WTC11 (cell line): ENCODE measurements around the gene PHTF2. TPM values are rescaled to one million over a fixed set of nuclear protein-coding genes. Genes with fewer than 3 reads are reported as not detected.

ENCODE experiments used
- ATAC-seq: fragments of 200-7000 bp; cut with Tn5 transposase; 2 replicates; pipeline ENCODE4 v1.10.0; 2021; ENCODE audit warnings: mild to moderate bottlenecking, moderate library complexity
- CTCF ChIA-PET: fragments of 300-600 bp; sonication (Branson Sonifier 250); formaldehyde crosslinking; loops from one replicate; lab custom pipeline; 2021; ENCODE audit warnings: antibody characterized with exemption; lab: Charles Lee
- POLR2A ChIA-PET: fragments of 350-600 bp; sonication (Branson Sonifier 250); formaldehyde crosslinking; loops from one replicate; lab custom pipeline; 2021; ENCODE audit warnings: antibody characterized with exemption; lab: Charles Lee
- DNase-seq: peaks from one replicate; pipeline ENCODE4 v3.0.0; 2021; ENCODE audit warnings: low spot score
- H3K27ac Mint-ChIP-seq: 2 replicates; pipeline ENCODE4 v1.8.0; 2021; ENCODE audit warnings: mixed read lengths
- H3K27me3 Mint-ChIP-seq: 2 replicates; pipeline ENCODE4 v1.8.0; 2021; ENCODE audit warnings: low read depth, mild to moderate bottlenecking, moderate library complexity, mixed read lengths
- H3K36me3 Mint-ChIP-seq: 2 replicates; pipeline ENCODE4 v1.8.0; 2021; ENCODE audit warnings: mixed read lengths
- H3K4me1 Mint-ChIP-seq: 2 replicates; pipeline ENCODE4 v1.8.0; 2022; ENCODE audit warnings: mixed read lengths
- H3K4me3 Mint-ChIP-seq: 2 replicates; pipeline ENCODE4 v1.8.0; 2021; ENCODE audit warnings: mild to moderate bottlenecking, moderate library complexity, mixed read lengths
- H3K9me3 Mint-ChIP-seq: 2 replicates; pipeline ENCODE4 v1.8.0; 2021; ENCODE audit warnings: mixed read lengths
- ATF6 ChIP-seq: sonication (generic); formaldehyde crosslinking; IDR thresholded peaks from 2 replicates; pipeline ENCODE4 v1.8.1; 2023; ENCODE audit warnings: mild to moderate bottlenecking, missing genetic modification reagents
- CREB1 ChIP-seq: sonication (generic); formaldehyde crosslinking; IDR thresholded peaks from 2 replicates; pipeline ENCODE4 v1.8.0; 2023; ENCODE audit warnings: mild to moderate bottlenecking, missing genetic modification reagents
- CREM ChIP-seq: sonication (generic); formaldehyde crosslinking; IDR thresholded peaks from 2 replicates; pipeline ENCODE4 v1.8.1; 2022; ENCODE audit warnings: mild to moderate bottlenecking, missing genetic modification reagents, moderate library complexity
- E2F4 ChIP-seq: sonication (generic); formaldehyde crosslinking; IDR thresholded peaks from 2 replicates; pipeline ENCODE4 v1.8.1; 2022; ENCODE audit warnings: low read depth, mild to moderate bottlenecking, moderate library complexity, missing genetic modification reagents, borderline replicate concordance
- GRHL2 ChIP-seq: fragments of 250-450 bp; sonication (Bioruptor Pico); IDR thresholded peaks from 2 replicates; pipeline ENCODE4 v1.8.0; 2022; ENCODE audit warnings: mild to moderate bottlenecking, moderate library complexity; ENCODE audit not compliant: insufficient replicate concordance, severe bottlenecking
- ZNF263 ChIP-seq: sonication (generic); formaldehyde crosslinking; IDR thresholded peaks from 2 replicates; pipeline ENCODE4 v1.8.1; 2022; ENCODE audit warnings: low read depth, mild to moderate bottlenecking, moderate library complexity, missing genetic modification reagents
- ZNF317 ChIP-seq: sonication (generic); formaldehyde crosslinking; IDR thresholded peaks from 2 replicates; pipeline ENCODE4 v1.8.1; 2023; ENCODE audit warnings: low read depth, mild to moderate bottlenecking, moderate library complexity, missing genetic modification reagents, borderline replicate concordance
- total RNA-seq: library from RNA; stranded (reverse); gene quantifications from 3 replicates; pipeline ENCODE4 v1.2.3, GENCODE V29; 2021
- TF ChIP-seq, protein P1 (sequence below): fragments of 250-450 bp; sonication (Bioruptor Pico); IDR thresholded peaks from 2 replicates; pipeline ENCODE4 v1.9.0; 2021; ENCODE audit warnings: mild to moderate bottlenecking
- TF ChIP-seq, protein P2 (sequence below): sonication (generic); formaldehyde crosslinking; conservative IDR thresholded peaks from 2 replicates; pipeline ENCODE4 v1.8.1; 2023; ENCODE audit warnings: mild to moderate bottlenecking, low read depth, missing genetic modification reagents, moderate library complexity
- TF ChIP-seq, protein P3 (sequence below): sonication (generic); formaldehyde crosslinking; IDR thresholded peaks from 2 replicates; pipeline ENCODE4 v1.8.1; 2023; ENCODE audit warnings: mild to moderate bottlenecking, moderate library complexity, missing genetic modification reagents
- TF ChIP-seq, protein P4 (sequence below): fragments of 250-450 bp; sonication (Bioruptor Pico); IDR thresholded peaks from 2 replicates; pipeline ENCODE4 v1.9.0; 2021; ENCODE audit warnings: mild to moderate bottlenecking

The PHTF2 gene
- total RNA-seq, 1 experiment from 2014 or later: 17.9 TPM

DNA sequence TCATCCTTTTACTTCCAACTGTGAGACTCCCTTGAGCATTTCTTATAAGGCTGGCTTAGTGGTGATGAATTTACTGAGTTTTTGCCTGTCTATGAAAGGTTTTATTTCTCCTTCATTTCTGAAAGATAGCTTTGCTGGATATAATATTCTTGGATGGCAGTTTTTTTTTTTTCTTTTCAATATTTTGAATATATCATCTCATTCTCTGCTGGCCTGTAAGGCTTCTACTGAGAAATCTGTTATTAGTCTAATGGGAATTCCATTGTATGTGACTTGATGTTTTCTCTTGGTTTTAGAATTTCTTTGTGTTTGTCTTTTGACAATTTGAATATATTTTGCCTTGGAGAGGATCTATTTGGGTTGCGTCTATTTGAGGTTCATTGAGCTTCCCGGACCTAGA lies 22.4 kb downstream of the PHTF2 start (continued):
- TF ChIP-seq ATF6: no peak
- TF ChIP-seq, protein P1, sequence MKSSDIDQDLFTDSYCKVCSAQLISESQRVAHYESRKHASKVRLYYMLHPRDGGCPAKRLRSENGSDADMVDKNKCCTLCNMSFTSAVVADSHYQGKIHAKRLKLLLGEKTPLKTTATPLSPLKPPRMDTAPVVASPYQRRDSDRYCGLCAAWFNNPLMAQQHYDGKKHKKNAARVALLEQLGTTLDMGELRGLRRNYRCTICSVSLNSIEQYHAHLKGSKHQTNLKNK (CRISPR knock-in tag): no peak
- TF ChIP-seq, protein P2, sequence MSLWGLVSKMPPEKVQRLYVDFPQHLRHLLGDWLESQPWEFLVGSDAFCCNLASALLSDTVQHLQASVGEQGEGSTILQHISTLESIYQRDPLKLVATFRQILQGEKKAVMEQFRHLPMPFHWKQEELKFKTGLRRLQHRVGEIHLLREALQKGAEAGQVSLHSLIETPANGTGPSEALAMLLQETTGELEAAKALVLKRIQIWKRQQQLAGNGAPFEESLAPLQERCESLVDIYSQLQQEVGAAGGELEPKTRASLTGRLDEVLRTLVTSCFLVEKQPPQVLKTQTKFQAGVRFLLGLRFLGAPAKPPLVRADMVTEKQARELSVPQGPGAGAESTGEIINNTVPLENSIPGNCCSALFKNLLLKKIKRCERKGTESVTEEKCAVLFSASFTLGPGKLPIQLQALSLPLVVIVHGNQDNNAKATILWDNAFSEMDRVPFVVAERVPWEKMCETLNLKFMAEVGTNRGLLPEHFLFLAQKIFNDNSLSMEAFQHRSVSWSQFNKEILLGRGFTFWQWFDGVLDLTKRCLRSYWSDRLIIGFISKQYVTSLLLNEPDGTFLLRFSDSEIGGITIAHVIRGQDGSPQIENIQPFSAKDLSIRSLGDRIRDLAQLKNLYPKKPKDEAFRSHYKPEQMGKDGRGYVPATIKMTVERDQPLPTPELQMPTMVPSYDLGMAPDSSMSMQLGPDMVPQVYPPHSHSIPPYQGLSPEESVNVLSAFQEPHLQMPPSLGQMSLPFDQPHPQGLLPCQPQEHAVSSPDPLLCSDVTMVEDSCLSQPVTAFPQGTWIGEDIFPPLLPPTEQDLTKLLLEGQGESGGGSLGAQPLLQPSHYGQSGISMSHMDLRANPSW (CRISPR knock-in tag): no peak
- no peak for TF ChIP-seq ZNF263 (CRISPR knock-in tag)
- TF ChIP-seq, protein P3, sequence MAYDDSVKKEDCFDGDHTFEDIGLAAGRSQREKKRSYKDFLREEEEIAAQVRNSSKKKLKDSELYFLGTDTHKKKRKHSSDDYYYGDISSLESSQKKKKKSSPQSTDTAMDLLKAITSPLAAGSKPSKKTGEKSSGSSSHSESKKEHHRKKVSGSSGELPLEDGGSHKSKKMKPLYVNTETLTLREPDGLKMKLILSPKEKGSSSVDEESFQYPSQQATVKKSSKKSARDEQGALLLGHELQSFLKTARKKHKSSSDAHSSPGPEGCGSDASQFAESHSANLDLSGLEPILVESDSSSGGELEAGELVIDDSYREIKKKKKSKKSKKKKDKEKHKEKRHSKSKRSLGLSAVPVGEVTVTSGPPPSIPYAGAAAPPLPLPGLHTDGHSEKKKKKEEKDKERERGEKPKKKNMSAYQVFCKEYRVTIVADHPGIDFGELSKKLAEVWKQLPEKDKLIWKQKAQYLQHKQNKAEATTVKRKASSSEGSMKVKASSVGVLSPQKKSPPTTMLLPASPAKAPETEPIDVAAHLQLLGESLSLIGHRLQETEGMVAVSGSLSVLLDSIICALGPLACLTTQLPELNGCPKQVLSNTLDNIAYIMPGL (CRISPR knock-in tag): no peak
- TF ChIP-seq ZNF317 (CRISPR knock-in tag): no peak
- no peak for TF ChIP-seq CREB1 (CRISPR knock-in tag)
- TF ChIP-seq, protein P4, sequence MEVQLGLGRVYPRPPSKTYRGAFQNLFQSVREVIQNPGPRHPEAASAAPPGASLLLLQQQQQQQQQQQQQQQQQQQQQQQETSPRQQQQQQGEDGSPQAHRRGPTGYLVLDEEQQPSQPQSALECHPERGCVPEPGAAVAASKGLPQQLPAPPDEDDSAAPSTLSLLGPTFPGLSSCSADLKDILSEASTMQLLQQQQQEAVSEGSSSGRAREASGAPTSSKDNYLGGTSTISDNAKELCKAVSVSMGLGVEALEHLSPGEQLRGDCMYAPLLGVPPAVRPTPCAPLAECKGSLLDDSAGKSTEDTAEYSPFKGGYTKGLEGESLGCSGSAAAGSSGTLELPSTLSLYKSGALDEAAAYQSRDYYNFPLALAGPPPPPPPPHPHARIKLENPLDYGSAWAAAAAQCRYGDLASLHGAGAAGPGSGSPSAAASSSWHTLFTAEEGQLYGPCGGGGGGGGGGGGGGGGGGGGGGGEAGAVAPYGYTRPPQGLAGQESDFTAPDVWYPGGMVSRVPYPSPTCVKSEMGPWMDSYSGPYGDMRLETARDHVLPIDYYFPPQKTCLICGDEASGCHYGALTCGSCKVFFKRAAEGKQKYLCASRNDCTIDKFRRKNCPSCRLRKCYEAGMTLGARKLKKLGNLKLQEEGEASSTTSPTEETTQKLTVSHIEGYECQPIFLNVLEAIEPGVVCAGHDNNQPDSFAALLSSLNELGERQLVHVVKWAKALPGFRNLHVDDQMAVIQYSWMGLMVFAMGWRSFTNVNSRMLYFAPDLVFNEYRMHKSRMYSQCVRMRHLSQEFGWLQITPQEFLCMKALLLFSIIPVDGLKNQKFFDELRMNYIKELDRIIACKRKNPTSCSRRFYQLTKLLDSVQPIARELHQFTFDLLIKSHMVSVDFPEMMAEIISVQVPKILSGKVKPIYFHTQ: no peak
- TF ChIP-seq, all 79 proteins: peak for 0

DNA sequence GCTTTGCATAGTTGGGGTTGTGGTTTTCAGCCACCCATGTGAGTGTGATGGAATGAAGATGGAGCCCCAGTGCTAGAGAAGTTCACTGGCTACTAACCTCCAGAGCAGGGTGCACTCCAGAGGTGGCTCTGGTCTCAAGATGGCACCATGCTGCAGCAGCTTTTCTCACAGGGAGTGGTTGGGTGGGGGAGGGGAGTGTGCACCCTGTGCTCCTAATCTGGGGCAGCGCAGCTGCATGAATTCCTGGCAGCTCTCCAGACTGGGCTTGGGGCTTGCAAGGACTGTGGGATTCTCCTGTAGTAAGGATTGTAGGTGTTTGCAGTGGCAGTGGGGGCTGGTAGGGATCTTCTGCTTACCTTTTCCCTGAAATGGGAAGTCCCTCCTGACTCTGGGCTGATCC lies 23.7 kb downstream of the PHTF2 start:
- no peaks in the 10 kb centered on the region for H3K27me3 Mint-ChIP-seq
- ChIA-PET POLR2A (no interaction called here), CTCF (interaction anchor here (0.7 kb wide), 1 partner anchor 218 kb away, joined by 3 read pairs; no protein-coding TSS in a partner anchor)
- TF ChIP-seq CREM (CRISPR knock-in tag): no peak
- TF ChIP-seq, protein P3 (CRISPR knock-in tag): no peak
- TF ChIP-seq E2F4: no peak
- TF ChIP-seq GRHL2: no peak
- no peak overlapping the region for H3K4me3 Mint-ChIP-seq
- no peak for DNase-seq
- ATAC-seq: no peak
- H3K27ac Mint-ChIP-seq: no peak overlapping the region
- peaks cover 66% of the 10 kb centered on the region for H3K9me3 Mint-ChIP-seq
- H3K36me3 Mint-ChIP-seq: peaks cover 44% of the 10 kb centered on the region
- 0 out of 2 replicates have a peak, but pooled peaks cover 4% of the 10 kb centered on the region for H3K4me1 Mint-ChIP-seq
